Measurements from ENCODE around the gene TENM3. TPM values are rescaled to one million over a fixed set of nuclear protein-coding genes. Genes with fewer than 3 reads are reported as not detected.

TENM3 gene
- total RNA-seq, 1 experiment from 2014 or later: 34.1 TPM

DNA sequence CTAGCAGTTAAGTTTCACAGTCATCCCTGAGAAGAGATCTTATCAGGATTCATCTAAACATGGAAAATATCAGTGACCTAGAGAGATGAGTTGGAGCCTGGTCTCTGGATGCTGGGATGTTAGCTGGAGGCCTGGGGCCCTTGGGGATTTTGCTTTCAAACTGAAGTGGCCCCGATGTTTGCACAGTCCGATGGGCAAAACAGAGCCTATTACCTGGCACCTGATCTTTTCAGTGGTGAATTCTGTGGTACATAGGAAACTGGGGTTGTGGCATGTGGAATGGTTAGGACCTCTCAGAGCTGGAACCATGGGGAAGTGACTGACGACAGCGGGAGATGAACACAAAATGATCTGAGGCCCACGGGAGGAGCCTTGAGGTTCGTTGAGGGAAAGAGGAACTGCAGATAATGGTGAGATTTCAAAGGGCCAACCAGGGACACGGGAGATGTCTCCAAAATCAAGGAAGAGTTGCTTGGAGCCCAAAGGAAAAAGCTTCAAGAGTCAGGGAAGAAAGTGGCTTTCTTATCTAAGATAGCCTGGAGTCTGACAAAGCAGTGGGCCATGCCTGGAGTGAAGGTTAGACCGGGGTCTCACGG is 17.8 kb upstream of the TENM3 start:
- CTCF ChIA-PET: interaction anchor here (1.3 kb wide), 1 partner anchor 10 kb away, joined by 4 read pairs; no protein-coding TSS in a partner anchor
- no peak overlapping the region for H3K27ac Mint-ChIP-seq (ENCODE audit: low read depth, unreplicated experiment)
- BruUV-seq (replicated peaks): no TSS peak
- TF ChIP-seq, protein P1, sequence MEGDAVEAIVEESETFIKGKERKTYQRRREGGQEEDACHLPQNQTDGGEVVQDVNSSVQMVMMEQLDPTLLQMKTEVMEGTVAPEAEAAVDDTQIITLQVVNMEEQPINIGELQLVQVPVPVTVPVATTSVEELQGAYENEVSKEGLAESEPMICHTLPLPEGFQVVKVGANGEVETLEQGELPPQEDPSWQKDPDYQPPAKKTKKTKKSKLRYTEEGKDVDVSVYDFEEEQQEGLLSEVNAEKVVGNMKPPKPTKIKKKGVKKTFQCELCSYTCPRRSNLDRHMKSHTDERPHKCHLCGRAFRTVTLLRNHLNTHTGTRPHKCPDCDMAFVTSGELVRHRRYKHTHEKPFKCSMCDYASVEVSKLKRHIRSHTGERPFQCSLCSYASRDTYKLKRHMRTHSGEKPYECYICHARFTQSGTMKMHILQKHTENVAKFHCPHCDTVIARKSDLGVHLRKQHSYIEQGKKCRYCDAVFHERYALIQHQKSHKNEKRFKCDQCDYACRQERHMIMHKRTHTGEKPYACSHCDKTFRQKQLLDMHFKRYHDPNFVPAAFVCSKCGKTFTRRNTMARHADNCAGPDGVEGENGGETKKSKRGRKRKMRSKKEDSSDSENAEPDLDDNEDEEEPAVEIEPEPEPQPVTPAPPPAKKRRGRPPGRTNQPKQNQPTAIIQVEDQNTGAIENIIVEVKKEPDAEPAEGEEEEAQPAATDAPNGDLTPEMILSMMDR (IDR thresholded peaks at IDR 0.05; ENCODE audit: unreplicated experiment): no peak
- no peak for DNase-seq (ENCODE audit: unreplicated experiment)
- no peaks in the 10 kb centered on the region for H3K36me3 Mint-ChIP-seq (ENCODE audit: insufficient read depth, unreplicated experiment)
- H3K9me3 Mint-ChIP-seq (ENCODE audit: unreplicated experiment): no peaks in the 10 kb centered on the region
- H3K27me3 Mint-ChIP-seq (ENCODE audit: insufficient read depth, unreplicated experiment): no peaks in the 10 kb centered on the region
- POLR2A ChIA-PET: interaction anchor here (0.5 to 0.6 kb wide), 3 partner anchors 82 to 301 kb away, joined by 3 to 5 read pairs (median 3); no protein-coding TSS in a partner anchor
- intact Hi-C loops (cut with micrococcal nuclease): no loop called here
- no peak overlapping the region for H3K4me3 Mint-ChIP-seq (ENCODE audit: unreplicated experiment)
- no peaks in the 10 kb centered on the region for H3K4me1 Mint-ChIP-seq (ENCODE audit: insufficient read depth, unreplicated experiment)

DNA sequence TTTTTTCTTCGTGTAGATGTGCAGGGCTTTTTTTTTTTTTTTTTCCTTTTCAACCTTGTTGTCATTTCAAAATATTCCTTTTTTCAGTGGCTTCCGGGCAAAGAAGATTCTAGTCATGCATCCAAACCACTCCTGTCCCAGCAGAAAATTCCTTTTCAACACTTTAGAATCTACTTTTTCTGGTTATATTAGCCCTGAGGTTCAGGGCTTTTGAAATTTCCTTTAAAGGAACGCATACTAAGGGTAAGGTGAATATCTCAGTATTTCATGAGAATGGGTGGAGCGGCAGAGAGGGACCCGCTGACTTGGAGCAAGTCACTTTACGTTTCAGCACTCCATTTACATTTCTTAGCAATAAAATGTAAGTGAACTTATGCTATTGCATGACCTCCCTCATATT is 15.6 kb upstream of the TENM3 start:
- Mint-ChIP-seq H3K27ac (ENCODE audit: low read depth, unreplicated experiment) (no peak overlapping the region), H3K27me3 (ENCODE audit: insufficient read depth, unreplicated experiment) (no peaks in the 10 kb centered on the region), H3K9me3 (ENCODE audit: unreplicated experiment) (no peaks in the 10 kb centered on the region), H3K4me1 (ENCODE audit: insufficient read depth, unreplicated experiment) (no peaks in the 10 kb centered on the region), H3K36me3 (ENCODE audit: insufficient read depth, unreplicated experiment) (no peaks in the 10 kb centered on the region), H3K4me3 (ENCODE audit: unreplicated experiment) (no peak overlapping the region)
- no TSS peak for BruUV-seq (replicated peaks)
- POLR2A ChIA-PET: no interaction called here
- intact Hi-C loops (cut with micrococcal nuclease): no loop called here
- CTCF ChIA-PET: interaction anchor here (0.7 kb wide), 1 partner anchor 256 kb away, joined by 3 read pairs; no protein-coding TSS in a partner anchor
- TF ChIP-seq, protein P1 (IDR thresholded peaks at IDR 0.05; ENCODE audit: unreplicated experiment): no peak
- DNase-seq (ENCODE audit: unreplicated experiment): no peak

DNA sequence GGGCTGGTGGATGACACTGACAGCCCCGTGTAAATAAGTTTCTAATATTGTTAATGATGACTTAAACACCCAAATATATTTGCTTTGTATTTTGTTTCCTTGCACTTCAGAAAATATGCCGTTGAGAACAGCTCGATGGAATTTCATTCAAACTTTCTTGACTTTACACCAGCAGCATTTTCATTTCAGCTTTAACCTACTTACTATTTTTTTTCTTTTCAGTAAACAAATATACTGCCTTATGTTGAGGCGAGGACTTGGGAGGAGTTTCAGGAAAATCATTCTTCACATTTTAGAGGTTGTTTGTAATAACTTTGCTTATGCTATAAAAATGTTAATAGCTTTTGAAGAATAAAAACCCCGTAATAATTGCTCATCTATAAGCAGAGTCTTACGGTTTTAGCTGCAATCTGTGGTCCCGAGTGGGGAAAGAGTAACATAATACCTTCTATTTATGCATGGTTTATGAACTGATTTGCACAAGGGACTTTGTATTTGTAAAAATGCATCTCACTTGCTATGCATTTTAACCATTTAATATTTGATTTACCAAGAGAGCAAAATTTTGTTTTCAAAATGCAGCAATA is 14.1 kb upstream of the TENM3 start:
- BruUV-seq (replicated peaks): no TSS peak

DNA sequence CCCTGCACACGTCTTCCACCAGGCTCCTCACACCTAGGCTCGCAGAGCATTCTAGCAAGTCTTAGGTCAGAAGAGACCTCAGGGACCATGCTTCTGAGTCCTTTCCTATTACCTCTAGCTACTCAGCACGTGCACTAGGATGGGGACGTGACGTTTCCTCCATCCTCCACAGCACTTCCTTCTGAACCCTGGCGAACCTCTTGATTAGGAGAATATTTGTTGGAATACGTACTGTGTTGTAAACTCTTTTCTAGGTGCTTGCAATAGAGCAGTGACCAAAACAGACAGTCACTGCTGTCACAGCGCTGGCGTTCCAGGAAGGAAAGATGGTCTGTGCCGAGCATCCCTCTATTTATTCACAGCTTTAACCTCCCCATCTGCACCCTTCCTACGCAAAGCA is 12.9 kb upstream of the TENM3 start:
- intact Hi-C loops (cut with micrococcal nuclease): no loop called here
- ChIA-PET CTCF (interaction anchor here (1.1 kb wide), 1 partner anchor 51 kb away, joined by 3 read pairs; no protein-coding TSS in a partner anchor), POLR2A (interaction anchor here (1.0 to 1.4 kb wide), 2 partner anchors 8 to 86 kb away, joined by 3 read pairs; no protein-coding TSS in a partner anchor)
- no TSS peak for BruUV-seq (replicated peaks)
- no peaks in the 10 kb centered on the region for H3K9me3 Mint-ChIP-seq (ENCODE audit: unreplicated experiment)
- DNase-seq (ENCODE audit: unreplicated experiment): no peak
- H3K36me3 Mint-ChIP-seq (ENCODE audit: insufficient read depth, unreplicated experiment): no peaks in the 10 kb centered on the region
- no peak overlapping the region for H3K4me3 Mint-ChIP-seq (ENCODE audit: unreplicated experiment)
- H3K27ac Mint-ChIP-seq (ENCODE audit: low read depth, unreplicated experiment): no peak overlapping the region
- H3K27me3 Mint-ChIP-seq (ENCODE audit: insufficient read depth, unreplicated experiment): no peaks in the 10 kb centered on the region
- H3K4me1 Mint-ChIP-seq (ENCODE audit: insufficient read depth, unreplicated experiment): no peaks in the 10 kb centered on the region
- TF ChIP-seq, protein P1 (IDR thresholded peaks at IDR 0.05; ENCODE audit: unreplicated experiment): no peak

More for the DNA sequence above, 14.1 kb upstream of the TENM3 start:
- Mint-ChIP-seq H3K27ac (ENCODE audit: low read depth, unreplicated experiment) (no peak overlapping the region), H3K36me3 (ENCODE audit: insufficient read depth, unreplicated experiment) (no peaks in the 10 kb centered on the region), H3K4me1 (ENCODE audit: insufficient read depth, unreplicated experiment) (no peaks in the 10 kb centered on the region), H3K4me3 (ENCODE audit: unreplicated experiment) (no peak overlapping the region), H3K27me3 (ENCODE audit: insufficient read depth, unreplicated experiment) (no peaks in the 10 kb centered on the region), H3K9me3 (ENCODE audit: unreplicated experiment) (no peaks in the 10 kb centered on the region)
- ChIA-PET CTCF (interaction anchor here (1.1 kb wide), 1 partner anchor 50 kb away, joined by 3 read pairs; no protein-coding TSS in a partner anchor), POLR2A (interaction anchor here (0.6 to 1.0 kb wide), 3 partner anchors 9 to 10 kb away, joined by 3 read pairs; no protein-coding TSS in a partner anchor)
- no peak for DNase-seq (ENCODE audit: unreplicated experiment)
- intact Hi-C loops (cut with micrococcal nuclease): no loop called here
- TF ChIP-seq, protein P1 (IDR thresholded peaks at IDR 0.05; ENCODE audit: unreplicated experiment): no peak
